Ovary (tissue), 9 donors: Measurements from ENCODE around the gene YAP1. TPM values are rescaled to one million over a fixed set of nuclear protein-coding genes. Genes with fewer than 3 reads are reported as not detected.
A peak's percentile ranks its signal among the peaks of the same experiment; 100 is the strongest.

Source experiments
- DNase-seq, 5 donors: peaks; one replicate each; pipeline ENCODE4 v3.0.0-alpha.2; 2019 to 2020
- H3K27ac ChIP-seq, 2 donors: fragments of 200-600 bp; one replicate each; pipeline versions ENCODE4 v1.5.1 to v1.8.0; 2019 to 2022
- H3K27me3 ChIP-seq: fragments of 200-600 bp; one replicate; pipeline ENCODE4 v1.8.0; 2022
- H3K36me3 ChIP-seq: fragments of 200-600 bp; sonication (generic); one replicate; pipeline ENCODE4 v1.5.1; 2019
- H3K4me1 ChIP-seq: one replicate; pipeline ENCODE4 v1.8.1; 2013; ENCODE audit warnings: mild to moderate bottlenecking, moderate library complexity; ENCODE audit not compliant: insufficient read depth
- H3K4me3 ChIP-seq: fragments of 200-600 bp; sonication (generic); one replicate; pipeline ENCODE4 v1.5.1; 2017
- H3K9me3 ChIP-seq, 2 donors: fragments of 200-600 bp in 1 of 2; sonication (generic) in 1 of 2; one replicate each; pipeline versions ENCODE4 v1.5.1 to v1.8.1; 2013 to 2019; ENCODE audit warnings: mild to moderate bottlenecking in 1 of 2, moderate library complexity in 1 of 2
- EP300 ChIP-seq: sonication (generic); formaldehyde crosslinking; IDR thresholded peaks from one replicate; pipeline ENCODE4 v1.6.1; 2017; ENCODE audit warnings: antibody characterized with exemption
- POLR2A ChIP-seq: fragments of 450-650 bp; IDR thresholded peaks from one replicate; pipeline ENCODE4 v1.6.1; 2017; ENCODE audit warnings: antibody characterized with exemption, mild to moderate bottlenecking, moderate library complexity
- WGBS, 3 donors: extraction: QIAGEN DNeasy Blood & Tissue Kit in 1 of 3; methylation state at CpG; one replicate each; pipeline versions ENCODE4 v1.1.5 to v1.1.7; 2013 to 2017; 5-methylcytosine and 5-hydroxymethylcytosine counted together
- intact Hi-C, 4 donors: fragments of 100-400 bp; cut with DNase I; formaldehyde crosslinking; loops; one replicate each; pipeline versions ENCODE4 v1.11.0 to v1.15.1; 2022 to 2023
- polyA plus RNA-seq, 2 donors: library from polyadenylated mRNA; stranded (reverse); fragments of 200-250 nt in 1 of 2; fragments of 350-450 nt in 1 of 2; fragmentation: Illumina TruSeq in 1 of 2; extraction: RNeasy Lipid Tissue Mini Kit (QIAGEN cat#74804) in 1 of 2; gene quantifications; one replicate each; pipeline ENCODE4 v1.2.3, GENCODE V29; 2013 to 2014
- total RNA-seq, 7 donors: library from RNA; depleted of rRNA in 2 of 7; stranded (reverse); fragments of >200 nt in 2 of 7; fragmentation: NEBNext Ultra II Directional in 3 of 7; extraction: Animal tissue kit (Norgen Biotek cat#: 25700) in 3 of 7; gene quantifications; one replicate each; pipeline versions ENCODE4 v1.1.0 to v1.2.4, GENCODE V29; 2016 to 2023
- TF ChIP-seq, protein P1 (sequence below), 3 donors: fragments of 450-650 bp in 2 of 3; fragments of 200-600 bp in 1 of 3; IDR thresholded peaks; one replicate each; pipeline versions ENCODE4 v1.5.1 to v1.8.0; 2016 to 2022; ENCODE audit warnings: antibody characterized with exemption in 3 of 3, mild to moderate bottlenecking in 1 of 3
- donor health status: DM: no; HTN: no; CAD: no; lungs with moderate emphysema.
- donor health status: DM: no; HTN: no; CAD: no.
- donor health status: Bipolar disorder and iron deficiency.
- donor health status: DM: yes; HTN: yes; CAD: no.
- donor health status: DM: no; HTN: no; CAD: no.
- donor health status: DM: yes; HTN: yes; CAD: no.

The YAP1 gene
- total and polyA plus RNA-seq, 9 donors, result 70.3 to 184 (median 147) TPM

GRCh38 chr11:102268083-102268984 lies 158.1 kb downstream of the YAP1 start:
- 10 to 13% (median 12%) methylated on average over 39 of the region's 39 CpGs for WGBS, 3 donors
- H3K27ac ChIP-seq, result no peak overlapping the region
- TF ChIP-seq, protein P1, sequence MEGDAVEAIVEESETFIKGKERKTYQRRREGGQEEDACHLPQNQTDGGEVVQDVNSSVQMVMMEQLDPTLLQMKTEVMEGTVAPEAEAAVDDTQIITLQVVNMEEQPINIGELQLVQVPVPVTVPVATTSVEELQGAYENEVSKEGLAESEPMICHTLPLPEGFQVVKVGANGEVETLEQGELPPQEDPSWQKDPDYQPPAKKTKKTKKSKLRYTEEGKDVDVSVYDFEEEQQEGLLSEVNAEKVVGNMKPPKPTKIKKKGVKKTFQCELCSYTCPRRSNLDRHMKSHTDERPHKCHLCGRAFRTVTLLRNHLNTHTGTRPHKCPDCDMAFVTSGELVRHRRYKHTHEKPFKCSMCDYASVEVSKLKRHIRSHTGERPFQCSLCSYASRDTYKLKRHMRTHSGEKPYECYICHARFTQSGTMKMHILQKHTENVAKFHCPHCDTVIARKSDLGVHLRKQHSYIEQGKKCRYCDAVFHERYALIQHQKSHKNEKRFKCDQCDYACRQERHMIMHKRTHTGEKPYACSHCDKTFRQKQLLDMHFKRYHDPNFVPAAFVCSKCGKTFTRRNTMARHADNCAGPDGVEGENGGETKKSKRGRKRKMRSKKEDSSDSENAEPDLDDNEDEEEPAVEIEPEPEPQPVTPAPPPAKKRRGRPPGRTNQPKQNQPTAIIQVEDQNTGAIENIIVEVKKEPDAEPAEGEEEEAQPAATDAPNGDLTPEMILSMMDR (IDR thresholded peaks at IDR 0.05), result peak; percentile 16 to 54 (median 46)
- TF ChIP-seq EP300, result no peak
- intact Hi-C loops, result loop anchor here in 3 of 4 donors (10.0 kb wide), 2 partner anchors 154 to 214 kb away; partner anchors contain the start of gene YAP1 (in 2 of the 3)
- no peaks in the 10 kb centered on the region for H3K27me3 ChIP-seq
- H3K4me1 ChIP-seq, result no peaks in the 10 kb centered on the region
- H3K9me3 ChIP-seq, result no peaks in the 10 kb centered on the region
- H3K4me3 ChIP-seq, result peak overlapping the region; percentile 28
- no peaks in the 10 kb centered on the region for H3K36me3 ChIP-seq
- peak; percentile 80 to 89 (median 85) for DNase-seq

GRCh38 chr11:102268985-102269470 lies 158.8 kb downstream of the YAP1 start:
- intact Hi-C loops, result loop anchor here in 3 of 4 donors (10.0 kb wide), 2 partner anchors 154 to 214 kb away; partner anchors contain the start of gene YAP1 (in 2 of the 3)
- Histone ChIP-seq H3K27ac (no peak overlapping the region), H3K27me3 (no peaks in the 10 kb centered on the region), H3K4me3 (peak overlapping the region; percentile 28), H3K4me1 (no peaks in the 10 kb centered on the region), H3K9me3 (no peaks in the 10 kb centered on the region), H3K36me3 (no peaks in the 10 kb centered on the region)
- TF ChIP-seq POLR2A (peak; percentile 30), EP300 (no peak)
- TF ChIP-seq, protein P1 (IDR thresholded peaks at IDR 0.05), result peak in 1 of 3 donors; percentile 1
- no peak for DNase-seq
- 15 to 17% (median 15%) methylated on average over 6 of the region's 6 CpGs for WGBS, 3 donors

DNA sequence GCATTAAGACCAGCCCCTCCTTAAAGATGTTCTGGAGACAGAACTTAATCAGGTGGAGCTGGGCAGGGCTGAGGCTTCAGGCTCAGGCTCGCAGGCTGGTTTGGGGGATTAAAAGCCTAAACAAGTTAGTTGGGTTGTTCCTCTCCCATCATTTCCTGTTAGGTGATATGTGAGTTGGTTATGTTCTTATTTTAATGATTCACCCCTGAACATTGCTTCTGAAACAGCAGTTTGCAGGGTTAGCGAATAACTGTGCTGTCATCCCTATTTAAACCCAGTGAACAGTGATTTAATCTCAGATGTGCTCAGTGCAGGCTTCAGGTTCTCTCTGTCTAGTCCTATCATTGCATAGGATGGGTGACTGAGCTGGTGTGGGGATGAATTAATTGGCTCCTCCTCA lies 159.7 kb downstream of the YAP1 start:
- Histone ChIP-seq H3K27ac (no peak overlapping the region), H3K9me3 (no peaks in the 10 kb centered on the region), H3K4me3 (no peak overlapping the region), H3K36me3 (no peaks in the 10 kb centered on the region), H3K27me3 (no peaks in the 10 kb centered on the region), H3K4me1 (no peaks in the 10 kb centered on the region)
- TF ChIP-seq, protein P1 (IDR thresholded peaks at IDR 0.05), result no peak
- TF ChIP-seq EP300, result no peak
- TF ChIP-seq POLR2A, result no peak
- intact Hi-C loops, result loop anchor here in 3 of 4 donors (10.0 kb wide), 2 partner anchors 155 to 215 kb away; partner anchors contain the start of gene YAP1 (in 2 of the 3)
- DNase-seq, result no peak
- WGBS, 3 donors, result 83 to 87% (median 84%) methylated on average over 2 of the region's 2 CpGs

- intact Hi-C loops, result no loop called here
- no peaks in the 10 kb centered on the region for H3K9me3 ChIP-seq
- no peak overlapping the region for H3K4me3 ChIP-seq
- 78 to 81% (median 79%) methylated on average over 10 of the region's 10 CpGs for WGBS, 3 donors
- no peak overlapping the region for H3K27ac ChIP-seq
- no peaks in the 10 kb centered on the region for H3K4me1 ChIP-seq
- H3K27me3 ChIP-seq, result no peaks in the 10 kb centered on the region
- TF ChIP-seq EP300, result no peak
- TF ChIP-seq, protein P1 (IDR thresholded peaks at IDR 0.05), result no peak
- TF ChIP-seq POLR2A, result no peak
- no peak for DNase-seq
- no peaks in the 10 kb centered on the region for H3K36me3 ChIP-seq
Measured at GRCh38 chr11:102272047-102272824, 162.0 kb downstream of the YAP1 start.
